ENCODE measurements around the gene LZTS3. TPM values are rescaled to one million over a fixed set of nuclear protein-coding genes. Genes with fewer than 3 reads are reported as not detected.

Gene LZTS3
- polyA plus RNA-seq, 2 of the 4 experiments (the other 2 are of a cell fraction): 3.8 TPM

DNA sequence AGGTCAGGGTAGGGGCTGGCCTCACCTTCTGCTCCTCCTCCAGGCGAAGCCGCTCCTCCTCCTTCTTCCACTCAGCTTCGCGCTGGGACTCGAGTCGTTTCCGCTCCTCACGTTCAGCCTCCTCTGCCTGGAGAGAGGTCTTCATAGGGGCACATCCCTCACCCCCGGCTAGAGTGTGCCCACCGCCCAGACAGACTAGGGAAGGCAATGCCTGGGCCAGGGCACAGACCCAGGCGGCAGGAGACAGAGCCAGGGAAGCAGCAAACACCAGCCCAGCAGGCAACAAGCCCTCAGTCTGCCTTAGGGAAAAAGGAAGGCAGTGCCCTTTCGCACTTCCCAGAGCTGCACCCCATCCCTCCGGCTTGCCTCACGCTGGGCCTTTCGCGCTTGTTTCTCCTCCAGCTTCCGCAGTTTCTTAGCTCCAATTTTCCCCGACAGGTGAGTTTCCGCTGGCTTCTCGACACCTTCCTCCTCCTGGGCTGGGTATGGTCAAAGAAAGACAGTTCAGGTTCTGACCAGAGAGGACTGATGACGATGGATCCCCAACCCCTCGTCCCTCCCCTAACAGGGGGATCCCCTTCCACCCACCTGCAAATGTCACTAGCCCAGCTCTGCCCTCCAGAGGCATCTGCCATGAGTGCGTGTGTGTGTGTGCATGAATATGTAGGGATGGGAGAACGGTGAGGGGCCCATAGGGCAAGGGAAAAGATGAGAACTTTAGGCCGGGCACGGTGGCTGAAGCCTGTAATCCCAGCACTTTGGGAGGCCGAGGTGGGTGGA lies 26.8 kb upstream of the LZTS3 start (continued):
- TF ChIP-seq GATA3 (IDR thresholded peaks at IDR 0.05; ENCODE audit: borderline replicate concordance): no peak

DNA sequence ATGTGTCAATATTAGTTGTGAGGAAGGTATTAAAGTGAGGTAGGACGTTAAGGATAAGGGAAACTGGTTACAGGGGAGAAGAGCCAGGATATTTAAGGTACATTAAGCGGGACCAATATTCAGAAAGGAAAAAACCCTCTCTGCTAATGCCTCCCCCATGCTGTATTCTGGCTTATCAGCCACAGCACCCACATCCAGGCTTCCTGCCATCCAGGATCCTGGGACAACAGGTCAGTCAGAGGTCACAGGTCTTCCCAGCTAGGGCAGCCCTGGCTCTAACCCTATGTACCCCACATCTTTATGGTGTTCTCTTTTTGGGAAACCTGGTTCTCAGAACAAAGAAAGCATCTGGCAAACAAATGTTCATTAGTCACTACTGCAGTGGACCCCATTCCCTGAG lies 25.9 kb upstream of the LZTS3 start:
- Histone ChIP-seq H3K9me3 (no peaks in the 10 kb centered on the region), H3K4me2 (no peak overlapping the region), H3K4me1 (peaks cover 8% of the 10 kb centered on the region; the same call in 2 of the 3 replicates), H3K4me3 (no peak overlapping the region), H3K27ac (no peak overlapping the region)
- no peak for ATAC-seq
- POLR2A ChIA-PET: interaction anchor here (0.9 kb wide), 1 partner anchor 10 kb away, joined by 3 read pairs; the partner anchor contains the start of gene ITPA
- TF ChIP-seq SREBF2 (IDR thresholded peaks at IDR 0.05): no peak
- TF ChIP-seq CEBPB (IDR thresholded peaks at IDR 0.05): no peak
- no peak for TF ChIP-seq ZC3H11A (IDR thresholded peaks at IDR 0.05)
- no peak for TF ChIP-seq FOSB (CRISPR knock-in tag; IDR thresholded peaks at IDR 0.05)
- TF ChIP-seq ZSCAN20 (CRISPR knock-in tag; IDR thresholded peaks at IDR 0.05): no peak
- no peak for TF ChIP-seq SMC3 (IDR thresholded peaks at IDR 0.05)
- no peak for TF ChIP-seq FOSL2 (IDR thresholded peaks at IDR 0.05)
- no peak for TF ChIP-seq FOSL2 (CRISPR knock-in tag; IDR thresholded peaks at IDR 0.05)
- no peak for TF ChIP-seq RNF2 (IDR thresholded peaks at IDR 0.05; ENCODE audit: borderline replicate concordance, low read depth)
- TF ChIP-seq HOXA7 (CRISPR knock-in tag; IDR thresholded peaks at IDR 0.05): no peak
- TF ChIP-seq, protein P1, sequence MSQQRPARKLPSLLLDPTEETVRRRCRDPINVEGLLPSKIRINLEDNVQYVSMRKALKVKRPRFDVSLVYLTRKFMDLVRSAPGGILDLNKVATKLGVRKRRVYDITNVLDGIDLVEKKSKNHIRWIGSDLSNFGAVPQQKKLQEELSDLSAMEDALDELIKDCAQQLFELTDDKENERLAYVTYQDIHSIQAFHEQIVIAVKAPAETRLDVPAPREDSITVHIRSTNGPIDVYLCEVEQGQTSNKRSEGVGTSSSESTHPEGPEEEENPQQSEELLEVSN (IDR thresholded peaks at IDR 0.05; ENCODE audit: borderline replicate concordance, low read depth): no peak
- no peak for TF ChIP-seq RAD21 (conservative IDR thresholded peaks at IDR 0.05 in 1 of 2, IDR thresholded peaks at IDR 0.05 in 1 of 2)
- FAIRE-seq: no peak
- CTCF ChIA-PET: interaction anchor here (0.9 kb wide), 1 partner anchor 29 kb away, joined by 3 read pairs; no protein-coding TSS in a partner anchor
- DNase-seq (ENCODE audit: low read depth in 1 of 2, low spot score in 1 of 2): no peak
- 44% methylated on average over 2 of the region's 2 CpGs for WGBS (ENCODE audit: missing lambda C conversion rate)

DNA sequence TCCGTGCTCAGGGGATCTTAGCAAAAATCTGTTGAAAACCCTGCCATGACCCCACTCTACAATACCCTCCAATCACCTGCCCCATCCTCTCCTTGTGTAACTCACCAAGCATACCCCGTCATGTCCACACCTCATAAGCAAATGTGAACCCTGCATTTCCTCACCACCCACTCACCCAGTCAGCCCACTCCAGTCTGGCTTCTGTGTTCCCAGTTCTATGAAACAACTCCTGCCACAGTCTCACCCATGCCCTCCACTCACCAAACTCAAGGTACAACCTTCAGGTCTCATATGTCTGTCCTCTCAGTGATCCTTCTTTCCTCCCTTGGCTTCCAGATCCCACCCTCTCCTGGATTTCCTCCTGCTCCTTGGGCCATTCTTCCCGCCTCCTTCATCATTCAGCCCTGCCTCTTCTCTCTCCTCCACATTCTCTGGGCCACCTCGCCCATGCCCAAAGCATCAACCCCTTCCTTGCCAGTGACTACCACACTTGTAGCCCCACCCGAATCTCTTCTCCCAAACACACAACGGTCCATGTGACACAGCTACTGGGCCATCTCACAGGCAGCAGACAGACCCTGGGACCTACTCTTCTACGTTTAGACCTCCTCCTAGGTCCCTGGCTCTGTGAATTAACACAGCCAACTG lies 22.4 kb upstream of the LZTS3 start:
- no peak for FAIRE-seq
- CTCF ChIA-PET: interaction anchor here (1.1 to 1.5 kb wide), 2 partner anchors 22 to 79 kb away, joined by 3 to 5 read pairs; no protein-coding TSS in a partner anchor
- 89% methylated on average over 7 of the region's 7 CpGs for WGBS (ENCODE audit: missing lambda C conversion rate)

More for the DNA sequence above, 22.4 kb upstream of the LZTS3 start:
- Histone ChIP-seq H3K9me3 (no peaks in the 10 kb centered on the region), H3K27ac (no peak overlapping the region), H3K4me1 (no peaks in the 10 kb centered on the region), H3K4me2 (no peak overlapping the region), H3K4me3 (no peak overlapping the region)
- TF ChIP-seq RFX5 (IDR thresholded peaks at IDR 0.05) (no peak), HOXB13 (CRISPR knock-in tag; IDR thresholded peaks at IDR 0.05; ENCODE audit: low read depth) (no peak), ESRRA (IDR thresholded peaks at IDR 0.05; ENCODE audit: borderline replicate concordance, low read length) (no peak), POLR2A (IDR thresholded peaks at IDR 0.05; ENCODE audit: low read length) (no peak), ZFP36 (IDR thresholded peaks at IDR 0.05; ENCODE audit: borderline replicate concordance, partially characterized antibody) (no peak), JUNB (IDR thresholded peaks at IDR 0.05) (no peak), CBX2 (IDR thresholded peaks at IDR 0.05; ENCODE audit: borderline replicate concordance, low read depth) (no peak)
- TF ChIP-seq, protein P2, sequence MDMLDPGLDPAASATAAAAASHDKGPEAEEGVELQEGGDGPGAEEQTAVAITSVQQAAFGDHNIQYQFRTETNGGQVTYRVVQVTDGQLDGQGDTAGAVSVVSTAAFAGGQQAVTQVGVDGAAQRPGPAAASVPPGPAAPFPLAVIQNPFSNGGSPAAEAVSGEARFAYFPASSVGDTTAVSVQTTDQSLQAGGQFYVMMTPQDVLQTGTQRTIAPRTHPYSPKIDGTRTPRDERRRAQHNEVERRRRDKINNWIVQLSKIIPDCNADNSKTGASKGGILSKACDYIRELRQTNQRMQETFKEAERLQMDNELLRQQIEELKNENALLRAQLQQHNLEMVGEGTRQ (IDR thresholded peaks at IDR 0.05): no peak
- TF ChIP-seq, protein P3, sequence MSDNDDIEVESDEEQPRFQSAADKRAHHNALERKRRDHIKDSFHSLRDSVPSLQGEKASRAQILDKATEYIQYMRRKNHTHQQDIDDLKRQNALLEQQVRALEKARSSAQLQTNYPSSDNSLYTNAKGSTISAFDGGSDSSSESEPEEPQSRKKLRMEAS (IDR thresholded peaks at IDR 0.05): no peak
- TF ChIP-seq, protein P1 (IDR thresholded peaks at IDR 0.05; ENCODE audit: borderline replicate concordance, low read depth): no peak
- ATAC-seq: no peak
- POLR2A ChIA-PET: no interaction called here
- DNase-seq (ENCODE audit: low read depth in 1 of 2, low spot score in 1 of 2): no peak

Data from A549 (cell line).